NCI-H524 (cell line): ENCODE measurements around the gene HOXB2.

ENCODE experiments used
- DNase-seq, 2 experiments: peaks; one replicate each; lab custom pipeline; 2025; lab: John Stamatoyannopoulos, UW

The HOXB2 gene

GRCh38 chr17:48545022-48545375 lies at the start of gene HOXB2:
Gene HOXB2, minus strand, starts transcription at chr17:48545109. Its CDS starts 198 bp downstream, at chr17:48544911.
- peak in 1 of 2 experiments; percentile 31 for DNase-seq

- DNase-seq: peak; percentile 59 to 85
Measured at GRCh38 chr17:48593840-48594537, 49.1 kb upstream of the HOXB2 start.

GRCh38 chr17:48593126-48593829 lies 48.4 kb upstream of the HOXB2 start, which contains the start of gene HOXB5:
Gene HOXB5, minus strand, starts transcription at chr17:48593779. Its CDS starts 97 bp downstream, at chr17:48593682.
- DNase-seq: peak in 1 of 2 experiments; percentile 44

GRCh38 chr17:48592577-48592976 lies 47.7 kb upstream of the HOXB2 start:
- no peak for DNase-seq

- DNase-seq: no peak
Measured at GRCh38 chr17:48592057-48592514, 47.2 kb upstream of the HOXB2 start.

GRCh38 chr17:48591255-48592056 lies 46.5 kb upstream of the HOXB2 start:
- no peak for DNase-seq

GRCh38 chr17:48590607-48591161 lies 45.8 kb upstream of the HOXB2 start:
- no peak for DNase-seq

GRCh38 chr17:48589831-48590606 lies 45.1 kb upstream of the HOXB2 start, which contains the start of gene HOXB3:
Gene HOXB3, minus strand, starts transcription at chr17:48590241. Its CDS starts 37,767 bp downstream, at chr17:48552474.
- DNase-seq: no peak

- no peak for DNase-seq
Measured at GRCh38 chr17:48589060-48589830, 44.3 kb upstream of the HOXB2 start.

GRCh38 chr17:48588528-48588927 lies 43.6 kb upstream of the HOXB2 start:
- no peak for DNase-seq

- no peak for DNase-seq
Measured at GRCh38 chr17:48588074-48588415, 43.1 kb upstream of the HOXB2 start.

GRCh38 chr17:48587276-48588073 lies 42.6 kb upstream of the HOXB2 start:
- peak in 1 of 2 experiments; percentile 18 for DNase-seq

GRCh38 chr17:48586355-48587258 lies 41.7 kb upstream of the HOXB2 start:
- no peak for DNase-seq

- DNase-seq: no peak
Measured at GRCh38 chr17:48584223-48584741, 39.4 kb upstream of the HOXB2 start.

- DNase-seq: no peak
Measured at GRCh38 chr17:48583708-48584222, 38.9 kb upstream of the HOXB2 start.

GRCh38 chr17:48582750-48583069 lies 37.8 kb upstream of the HOXB2 start:
- no peak for DNase-seq

- DNase-seq: peak in 1 of 2 experiments; percentile 43
Measured at GRCh38 chr17:48579760-48580554, 35.0 kb upstream of the HOXB2 start.

- peak in 1 of 2 experiments; percentile 36 for DNase-seq
Measured at GRCh38 chr17:48579471-48579759, 34.5 kb upstream of the HOXB2 start.
